ENCODE results near the gene CCDC12.
A peak's percentile ranks its signal among the peaks of the same experiment; 100 is the strongest.

The CCDC12 gene

DNA sequence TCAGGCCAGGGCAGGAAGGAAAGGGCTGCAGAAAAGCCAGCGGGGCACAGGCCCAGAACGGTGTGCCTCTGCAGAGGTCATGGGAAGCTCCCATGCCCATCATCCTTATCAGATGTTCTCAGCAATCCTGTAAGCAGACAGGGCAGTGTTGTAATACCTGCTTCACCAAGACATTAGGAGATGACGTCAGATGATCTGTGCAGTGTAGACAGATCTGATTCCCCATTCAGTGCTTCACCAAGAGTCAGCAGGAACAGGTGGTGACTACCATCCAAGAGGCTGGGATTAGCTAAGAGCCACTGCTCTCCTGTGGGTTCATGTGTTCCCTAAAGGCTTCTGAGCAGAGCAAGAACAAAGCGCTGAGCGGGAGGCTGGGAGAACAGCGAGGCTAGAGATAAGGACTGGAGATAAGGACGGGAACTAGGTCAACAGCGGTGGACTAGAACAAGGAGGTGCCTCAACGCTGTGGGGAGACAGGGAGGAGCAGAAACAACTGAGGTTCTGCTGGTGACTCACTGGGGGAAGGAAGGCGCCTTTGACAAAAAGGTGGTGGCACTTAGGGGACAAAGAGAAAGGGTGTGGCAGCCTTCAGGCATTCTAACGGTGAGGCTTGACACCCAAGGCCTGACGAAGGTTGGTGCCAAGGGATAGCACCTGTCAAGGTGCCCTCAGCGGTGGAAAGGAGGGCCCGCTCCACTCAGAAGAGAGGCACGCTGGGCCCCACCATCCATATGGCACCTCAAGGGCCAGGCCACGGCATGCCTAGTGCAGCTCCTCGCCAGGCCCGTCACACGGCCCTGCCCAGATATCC lies 28.4 kb downstream of the CCDC12 start:
- TF ChIP-seq EP300 (IDR thresholded peaks at IDR 0.05; ENCODE audit: borderline replicate concordance) = no peak
- no peak for TF ChIP-seq TEAD4 (IDR thresholded peaks at IDR 0.05)
- TF ChIP-seq NFIC (IDR thresholded peaks at IDR 0.05) = no peak
- TF ChIP-seq YY1 (IDR thresholded peaks at IDR 0.05; ENCODE audit: low read depth) = no peak
- no peak for TF ChIP-seq CEBPB (IDR thresholded peaks at IDR 0.05)
- TF ChIP-seq, protein P1, sequence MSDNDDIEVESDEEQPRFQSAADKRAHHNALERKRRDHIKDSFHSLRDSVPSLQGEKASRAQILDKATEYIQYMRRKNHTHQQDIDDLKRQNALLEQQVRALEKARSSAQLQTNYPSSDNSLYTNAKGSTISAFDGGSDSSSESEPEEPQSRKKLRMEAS (IDR thresholded peaks at IDR 0.05) = no peak
- TF ChIP-seq TAF1 (IDR thresholded peaks at IDR 0.05; ENCODE audit: low read depth) = no peak
- TF ChIP-seq RAD21 (IDR thresholded peaks at IDR 0.05; ENCODE audit: low read depth) = no peak
- TF ChIP-seq CREB1 (IDR thresholded peaks at IDR 0.05; ENCODE audit: low read depth) = no peak
- TF ChIP-seq ZBTB7A (IDR thresholded peaks at IDR 0.05; ENCODE audit: low read depth) = no peak
- no peak for TF ChIP-seq TCF12 (IDR thresholded peaks at IDR 0.05; ENCODE audit: low read depth)
- no peak for TF ChIP-seq FOXM1 (IDR thresholded peaks at IDR 0.05; ENCODE audit: borderline replicate concordance, low read depth)
- TF ChIP-seq EGR1 (IDR thresholded peaks at IDR 0.05) = no peak
- TF ChIP-seq, protein P2, sequence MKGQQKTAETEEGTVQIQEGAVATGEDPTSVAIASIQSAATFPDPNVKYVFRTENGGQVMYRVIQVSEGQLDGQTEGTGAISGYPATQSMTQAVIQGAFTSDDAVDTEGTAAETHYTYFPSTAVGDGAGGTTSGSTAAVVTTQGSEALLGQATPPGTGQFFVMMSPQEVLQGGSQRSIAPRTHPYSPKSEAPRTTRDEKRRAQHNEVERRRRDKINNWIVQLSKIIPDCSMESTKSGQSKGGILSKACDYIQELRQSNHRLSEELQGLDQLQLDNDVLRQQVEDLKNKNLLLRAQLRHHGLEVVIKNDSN (IDR thresholded peaks at IDR 0.05) = no peak
- TF ChIP-seq, protein P3, sequence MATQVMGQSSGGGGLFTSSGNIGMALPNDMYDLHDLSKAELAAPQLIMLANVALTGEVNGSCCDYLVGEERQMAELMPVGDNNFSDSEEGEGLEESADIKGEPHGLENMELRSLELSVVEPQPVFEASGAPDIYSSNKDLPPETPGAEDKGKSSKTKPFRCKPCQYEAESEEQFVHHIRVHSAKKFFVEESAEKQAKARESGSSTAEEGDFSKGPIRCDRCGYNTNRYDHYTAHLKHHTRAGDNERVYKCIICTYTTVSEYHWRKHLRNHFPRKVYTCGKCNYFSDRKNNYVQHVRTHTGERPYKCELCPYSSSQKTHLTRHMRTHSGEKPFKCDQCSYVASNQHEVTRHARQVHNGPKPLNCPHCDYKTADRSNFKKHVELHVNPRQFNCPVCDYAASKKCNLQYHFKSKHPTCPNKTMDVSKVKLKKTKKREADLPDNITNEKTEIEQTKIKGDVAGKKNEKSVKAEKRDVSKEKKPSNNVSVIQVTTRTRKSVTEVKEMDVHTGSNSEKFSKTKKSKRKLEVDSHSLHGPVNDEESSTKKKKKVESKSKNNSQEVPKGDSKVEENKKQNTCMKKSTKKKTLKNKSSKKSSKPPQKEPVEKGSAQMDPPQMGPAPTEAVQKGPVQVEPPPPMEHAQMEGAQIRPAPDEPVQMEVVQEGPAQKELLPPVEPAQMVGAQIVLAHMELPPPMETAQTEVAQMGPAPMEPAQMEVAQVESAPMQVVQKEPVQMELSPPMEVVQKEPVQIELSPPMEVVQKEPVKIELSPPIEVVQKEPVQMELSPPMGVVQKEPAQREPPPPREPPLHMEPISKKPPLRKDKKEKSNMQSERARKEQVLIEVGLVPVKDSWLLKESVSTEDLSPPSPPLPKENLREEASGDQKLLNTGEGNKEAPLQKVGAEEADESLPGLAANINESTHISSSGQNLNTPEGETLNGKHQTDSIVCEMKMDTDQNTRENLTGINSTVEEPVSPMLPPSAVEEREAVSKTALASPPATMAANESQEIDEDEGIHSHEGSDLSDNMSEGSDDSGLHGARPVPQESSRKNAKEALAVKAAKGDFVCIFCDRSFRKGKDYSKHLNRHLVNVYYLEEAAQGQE (IDR thresholded peaks at IDR 0.05; ENCODE audit: low read depth) = no peak

DNA sequence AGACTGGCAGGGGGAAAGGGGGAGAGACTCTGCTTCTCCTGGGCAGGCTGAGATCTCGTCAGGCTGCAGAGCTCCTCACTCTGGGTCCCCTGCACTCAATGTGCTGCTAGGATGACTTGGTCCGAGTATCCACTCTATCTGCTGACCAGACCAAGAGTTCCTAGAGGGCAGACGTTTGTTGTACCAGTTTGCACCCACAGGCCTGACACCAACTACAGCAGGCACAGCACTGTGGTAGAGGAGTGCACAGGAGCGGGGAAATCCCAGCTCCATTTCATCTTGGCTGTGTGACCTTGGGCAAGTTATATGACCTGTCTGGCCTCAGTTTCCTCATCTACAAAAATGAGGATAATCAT lies 29.0 kb downstream of the CCDC12 start:
- TF ChIP-seq NFIC (IDR thresholded peaks at IDR 0.05) (no peak), TCF12 (IDR thresholded peaks at IDR 0.05; ENCODE audit: low read depth) (no peak), TAF1 (IDR thresholded peaks at IDR 0.05; ENCODE audit: low read depth) (no peak), EGR1 (IDR thresholded peaks at IDR 0.05) (no peak), CREB1 (IDR thresholded peaks at IDR 0.05; ENCODE audit: low read depth) (no peak), EP300 (IDR thresholded peaks at IDR 0.05; ENCODE audit: borderline replicate concordance) (no peak), ZBTB7A (IDR thresholded peaks at IDR 0.05; ENCODE audit: low read depth) (no peak), FOXM1 (IDR thresholded peaks at IDR 0.05; ENCODE audit: borderline replicate concordance, low read depth) (no peak), YY1 (IDR thresholded peaks at IDR 0.05; ENCODE audit: low read depth) (no peak), CEBPB (IDR thresholded peaks at IDR 0.05) (no peak), RAD21 (IDR thresholded peaks at IDR 0.05; ENCODE audit: low read depth) (no peak), TEAD4 (IDR thresholded peaks at IDR 0.05) (no peak)
- TF ChIP-seq, protein P2 (IDR thresholded peaks at IDR 0.05) = no peak
- TF ChIP-seq, protein P1 (IDR thresholded peaks at IDR 0.05) = no peak
- TF ChIP-seq, protein P3 (IDR thresholded peaks at IDR 0.05; ENCODE audit: low read depth) = no peak

DNA sequence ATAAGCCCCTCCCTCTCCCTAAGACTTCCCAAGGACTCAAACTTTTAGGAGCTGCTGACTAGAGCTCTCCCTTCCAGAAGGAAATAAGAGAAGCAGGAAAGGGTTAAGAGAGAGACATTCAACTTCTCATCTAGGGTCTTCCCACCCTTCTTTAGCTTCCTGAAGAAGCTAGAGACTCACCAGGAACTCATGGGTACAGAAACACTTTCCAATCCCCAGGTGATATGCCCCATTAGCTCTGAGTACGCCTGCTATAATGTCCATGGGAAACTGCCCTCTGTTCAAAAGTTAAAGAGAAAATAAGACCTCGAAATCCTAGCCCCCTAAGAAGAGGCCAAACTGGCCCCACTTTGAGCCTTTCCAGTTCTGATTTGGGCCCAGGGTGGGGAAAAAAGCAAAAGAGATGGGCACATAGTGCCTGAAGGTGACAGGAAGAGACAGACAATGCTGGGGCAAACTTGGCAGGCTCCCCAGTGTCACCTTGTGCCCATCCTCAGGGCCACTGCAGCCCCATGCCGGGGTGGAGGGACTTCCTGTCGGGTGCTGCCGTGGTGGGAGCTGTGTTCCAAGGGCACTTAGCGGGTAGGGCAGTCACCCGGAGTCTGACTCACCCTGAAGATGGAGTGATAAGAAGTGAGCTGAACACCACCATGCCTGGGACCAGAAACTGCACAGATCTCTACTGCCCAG lies 29.5 kb downstream of the CCDC12 start:
- TF ChIP-seq YY1 (IDR thresholded peaks at IDR 0.05; ENCODE audit: low read depth) (no peak), EP300 (IDR thresholded peaks at IDR 0.05; ENCODE audit: borderline replicate concordance) (no peak), TCF12 (IDR thresholded peaks at IDR 0.05; ENCODE audit: low read depth) (no peak), ZBTB7A (IDR thresholded peaks at IDR 0.05; ENCODE audit: low read depth) (no peak), RAD21 (IDR thresholded peaks at IDR 0.05; ENCODE audit: low read depth) (no peak), TEAD4 (IDR thresholded peaks at IDR 0.05) (no peak), EGR1 (IDR thresholded peaks at IDR 0.05) (no peak)

DNA sequence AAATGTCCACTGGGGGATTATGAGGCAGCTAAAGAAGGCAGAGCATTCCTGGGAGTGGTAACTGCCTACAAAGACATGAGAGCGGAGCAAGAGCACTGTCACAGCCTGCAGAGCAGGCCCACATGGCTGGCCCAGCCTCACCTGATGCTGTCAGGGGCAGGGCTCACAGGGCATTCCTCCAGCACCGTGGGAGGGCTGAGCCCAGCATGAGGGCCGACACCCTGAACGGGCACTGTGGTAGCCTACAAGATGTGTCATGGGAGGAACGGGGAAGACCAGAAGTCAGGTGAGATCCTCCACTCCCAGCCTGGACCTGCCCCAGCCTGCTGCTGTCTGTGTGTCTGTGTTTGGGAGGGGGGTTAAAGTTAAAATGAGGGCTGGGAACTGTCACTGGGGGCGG lies 30.1 kb downstream of the CCDC12 start:
- TF ChIP-seq EGR1 (IDR thresholded peaks at IDR 0.05) (no peak), TCF12 (IDR thresholded peaks at IDR 0.05; ENCODE audit: low read depth) (no peak), TEAD4 (IDR thresholded peaks at IDR 0.05) (peak; percentile 62), CREB1 (IDR thresholded peaks at IDR 0.05; ENCODE audit: low read depth) (no peak), TAF1 (IDR thresholded peaks at IDR 0.05; ENCODE audit: low read depth) (no peak)
- TF ChIP-seq, protein P2 (IDR thresholded peaks at IDR 0.05) = 0 out of 2 replicates have a peak, but pooled peaks have one; percentile 18
- TF ChIP-seq, protein P1 (IDR thresholded peaks at IDR 0.05) = peak; percentile 60
